ENCODE results near the gene FAS.

DNA sequence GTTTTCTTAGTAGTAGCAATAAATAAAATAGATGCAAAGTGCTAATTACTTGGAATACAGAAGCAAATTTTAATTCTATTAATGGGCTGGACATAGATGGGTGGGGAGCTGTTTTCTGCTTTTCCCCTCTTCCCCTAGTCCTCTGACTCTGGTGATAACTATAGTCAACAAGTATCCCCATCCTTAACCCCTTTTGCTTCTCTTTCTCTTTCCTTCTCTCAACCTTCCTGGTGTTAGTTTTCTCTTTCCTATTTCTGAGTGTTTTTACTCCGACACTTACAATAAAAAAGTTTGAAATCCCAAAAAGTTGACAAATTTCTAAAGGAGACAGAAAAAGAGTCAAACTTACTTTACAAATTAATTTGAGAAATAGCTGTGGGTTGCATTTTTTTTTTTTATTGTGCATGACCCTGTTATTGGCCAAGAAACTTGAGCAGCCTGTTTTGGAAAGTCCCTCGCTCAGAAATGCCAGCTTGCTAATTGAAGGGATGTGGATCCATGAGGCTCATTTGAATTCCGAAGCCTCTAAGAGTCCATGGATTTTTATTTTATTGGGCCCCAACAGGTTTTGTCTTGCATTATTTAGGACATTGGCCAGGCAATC, 2.4 kb downstream of the FAS start:
- TF ChIP-seq, protein P1, sequence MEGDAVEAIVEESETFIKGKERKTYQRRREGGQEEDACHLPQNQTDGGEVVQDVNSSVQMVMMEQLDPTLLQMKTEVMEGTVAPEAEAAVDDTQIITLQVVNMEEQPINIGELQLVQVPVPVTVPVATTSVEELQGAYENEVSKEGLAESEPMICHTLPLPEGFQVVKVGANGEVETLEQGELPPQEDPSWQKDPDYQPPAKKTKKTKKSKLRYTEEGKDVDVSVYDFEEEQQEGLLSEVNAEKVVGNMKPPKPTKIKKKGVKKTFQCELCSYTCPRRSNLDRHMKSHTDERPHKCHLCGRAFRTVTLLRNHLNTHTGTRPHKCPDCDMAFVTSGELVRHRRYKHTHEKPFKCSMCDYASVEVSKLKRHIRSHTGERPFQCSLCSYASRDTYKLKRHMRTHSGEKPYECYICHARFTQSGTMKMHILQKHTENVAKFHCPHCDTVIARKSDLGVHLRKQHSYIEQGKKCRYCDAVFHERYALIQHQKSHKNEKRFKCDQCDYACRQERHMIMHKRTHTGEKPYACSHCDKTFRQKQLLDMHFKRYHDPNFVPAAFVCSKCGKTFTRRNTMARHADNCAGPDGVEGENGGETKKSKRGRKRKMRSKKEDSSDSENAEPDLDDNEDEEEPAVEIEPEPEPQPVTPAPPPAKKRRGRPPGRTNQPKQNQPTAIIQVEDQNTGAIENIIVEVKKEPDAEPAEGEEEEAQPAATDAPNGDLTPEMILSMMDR (conservative IDR thresholded peaks at IDR 0.05; ENCODE audit: low read length) = no peak
- no peak for TF ChIP-seq EZH2phosphoT487 (IDR thresholded peaks at IDR 0.05; ENCODE audit: borderline replicate concordance)

All from Loucy (cell line).